SU-DHL-6 (cell line): ENCODE results near the gene SLC27A6.

ENCODE experiments used
- H2AFZ ChIP-seq: fragments of 200-600 bp; sonication (generic); 2 replicates; pipeline ENCODE4 v1.6.1; 2014; ENCODE audit warnings: low read depth, mild to moderate bottlenecking, moderate library complexity, mixed read lengths, antibody characterized with exemption, low read length; ENCODE audit not compliant: severe bottlenecking
- H3F3A ChIP-seq: fragments of 200-600 bp; shearing (Covaris generic); 2 replicates; pipeline ENCODE4 v1.6.0; 2016; ENCODE audit warnings: antibody characterized with exemption, mild to moderate bottlenecking; ENCODE audit not compliant: insufficient read depth
- H3K27ac ChIP-seq: fragments of 200-600 bp; sonication (generic); 2 replicates; pipeline ENCODE4 v1.5.1; 2016; ENCODE audit warnings: low read depth, mild to moderate bottlenecking, low read length, moderate library complexity, mixed read lengths
- H3K27me3 ChIP-seq: fragments of 200-600 bp; sonication (generic), shearing (Covaris generic); 2 replicates; pipeline ENCODE4 v1.6.0; 2014; ENCODE audit warnings: mild to moderate bottlenecking, low read length
- H3K36me3 ChIP-seq: fragments of 200-600 bp; sonication (generic); 2 replicates; pipeline ENCODE4 v1.6.1; 2014; ENCODE audit warnings: mild to moderate bottlenecking, low read length, mixed read lengths
- H3K4me2 ChIP-seq: fragments of 300-600, 200-600 bp; shearing (Covaris generic), sonication (generic); 2 replicates; pipeline ENCODE4 v1.6.0; 2014; ENCODE audit warnings: low read length, low read depth, mild to moderate bottlenecking; ENCODE audit not compliant: poor library complexity, severe bottlenecking
- H3K4me3 ChIP-seq: fragments of 200-600 bp; sonication (generic); 2 replicates; pipeline ENCODE4 v1.5.1; 2014; ENCODE audit warnings: antibody characterized with exemption, low read length, mild to moderate bottlenecking, mixed read lengths; ENCODE audit not compliant: insufficient read depth, poor library complexity, severe bottlenecking
- H3K79me2 ChIP-seq: fragments of 200-600 bp; sonication (generic); 2 replicates; pipeline ENCODE4 v1.6.1; 2014; ENCODE audit warnings: mild to moderate bottlenecking, low read length, moderate library complexity; ENCODE audit not compliant: insufficient read depth
- H3K9ac ChIP-seq: fragments of 200-600 bp; sonication (generic); 2 replicates; pipeline ENCODE4 v1.7.0; 2014; ENCODE audit warnings: mild to moderate bottlenecking, low read length
- H3K9me2 ChIP-seq: fragments of 200-600 bp; sonication (generic); replicated peaks from 2 replicates; pipeline ENCODE4 v1.6.1; 2014; ENCODE audit warnings: low read length; ENCODE audit not compliant: insufficient read depth
- H3K9me3 ChIP-seq: fragments of 200-600 bp; sonication (generic); 2 replicates; pipeline ENCODE4 v1.6.1; 2014; ENCODE audit warnings: low read length, mixed read lengths; ENCODE audit not compliant: insufficient read depth
- H4K20me1 ChIP-seq: fragments of 200-600 bp; sonication (generic); 2 replicates; pipeline ENCODE4 v1.6.1; 2014; ENCODE audit warnings: low read depth, mild to moderate bottlenecking, antibody characterized with exemption, low read length, moderate library complexity, mixed read lengths
- CTCF ChIP-seq: fragments of 200-600 bp; sonication (generic); IDR thresholded peaks from one replicate; pipeline ENCODE4 v1.5.1; 2017; ENCODE audit warnings: antibody characterized with exemption, mild to moderate bottlenecking, low read length, moderate library complexity; ENCODE audit not compliant: insufficient read depth, poor library complexity, severe bottlenecking
- EZH2phosphoT487 ChIP-seq: fragments of 200-600 bp; sonication (generic), shearing (Covaris generic); conservative IDR thresholded peaks from 2 replicates; pipeline ENCODE4 v1.6.1; 2018; ENCODE audit warnings: mild to moderate bottlenecking, antibody characterized with exemption, low read length, moderate library complexity, mixed read lengths

The SLC27A6 gene

GRCh38 chr5:129077433-129078075 lies 112.3 kb downstream of the SLC27A6 start:
- Histone ChIP-seq H4K20me1 (no peaks in the 10 kb centered on the region), H3K4me2 (no peak overlapping the region), H3K27me3 (no peaks in the 10 kb centered on the region), H3K27ac (no peak overlapping the region), H3K36me3 (no peaks in the 10 kb centered on the region), H3F3A (no peaks in the 10 kb centered on the region), H3K9me2 (no peaks in the 10 kb centered on the region), H3K9me3 (no peaks in the 10 kb centered on the region), H3K4me3 (no peak overlapping the region), H2AFZ (no peak overlapping the region), H3K79me2 (no peaks in the 10 kb centered on the region), H3K9ac (no peak overlapping the region)
- TF ChIP-seq EZH2phosphoT487 (no peak), CTCF (no peak)

- no peak overlapping the region for H2AFZ ChIP-seq
- no peaks in the 10 kb centered on the region for H3K9me2 ChIP-seq
- no peak overlapping the region for H3K9ac ChIP-seq
- H3K27me3 ChIP-seq = no peaks in the 10 kb centered on the region
- no peaks in the 10 kb centered on the region for H4K20me1 ChIP-seq
- no peak overlapping the region for H3K27ac ChIP-seq
- H3F3A ChIP-seq = no peaks in the 10 kb centered on the region
- H3K79me2 ChIP-seq = no peaks in the 10 kb centered on the region
- TF ChIP-seq EZH2phosphoT487 = no peak
- H3K4me2 ChIP-seq = no peak overlapping the region
- H3K4me3 ChIP-seq = no peak overlapping the region
- no peaks in the 10 kb centered on the region for H3K9me3 ChIP-seq
- H3K36me3 ChIP-seq = no peaks in the 10 kb centered on the region
Measured at GRCh38 chr5:129078247-129078646, 113.0 kb downstream of the SLC27A6 start.

GRCh38 chr5:129078660-129079059 lies 113.4 kb downstream of the SLC27A6 start:
- no peak overlapping the region for H3K27ac ChIP-seq
- TF ChIP-seq EZH2phosphoT487 = no peak
- TF ChIP-seq CTCF = no peak
- H3K9ac ChIP-seq = no peak overlapping the region
- H3K79me2 ChIP-seq = no peaks in the 10 kb centered on the region
- no peaks in the 10 kb centered on the region for H3K9me3 ChIP-seq
- no peak overlapping the region for H3K4me2 ChIP-seq
- H2AFZ ChIP-seq = no peak overlapping the region
- H3K36me3 ChIP-seq = no peaks in the 10 kb centered on the region
- no peaks in the 10 kb centered on the region for H3F3A ChIP-seq
- H3K9me2 ChIP-seq = no peaks in the 10 kb centered on the region
- no peaks in the 10 kb centered on the region for H3K27me3 ChIP-seq
- no peak overlapping the region for H3K4me3 ChIP-seq
- no peaks in the 10 kb centered on the region for H4K20me1 ChIP-seq

- Histone ChIP-seq H3K9ac (no peak overlapping the region), H3K79me2 (no peaks in the 10 kb centered on the region), H3K9me3 (no peaks in the 10 kb centered on the region), H3K27ac (no peak overlapping the region), H3K27me3 (no peaks in the 10 kb centered on the region), H3K36me3 (no peaks in the 10 kb centered on the region), H3K4me2 (no peak overlapping the region), H3K9me2 (no peaks in the 10 kb centered on the region), H3F3A (no peaks in the 10 kb centered on the region), H2AFZ (no peak overlapping the region), H3K4me3 (no peak overlapping the region), H4K20me1 (no peaks in the 10 kb centered on the region)
- TF ChIP-seq EZH2phosphoT487 = no peak
- no peak for TF ChIP-seq CTCF
Measured at GRCh38 chr5:129079496-129079895, 114.2 kb downstream of the SLC27A6 start.
